HG03457 (cell line): ENCODE results near the gene DRD2.

Experiments
- ATAC-seq: cut with Tn5 transposase; IDR thresholded peaks from one replicate; pipeline ENCODE4 v1.9.1; 2021; ENCODE audit warnings: moderate number of reproducible peaks; ENCODE audit not compliant: unreplicated experiment

Gene DRD2

DNA sequence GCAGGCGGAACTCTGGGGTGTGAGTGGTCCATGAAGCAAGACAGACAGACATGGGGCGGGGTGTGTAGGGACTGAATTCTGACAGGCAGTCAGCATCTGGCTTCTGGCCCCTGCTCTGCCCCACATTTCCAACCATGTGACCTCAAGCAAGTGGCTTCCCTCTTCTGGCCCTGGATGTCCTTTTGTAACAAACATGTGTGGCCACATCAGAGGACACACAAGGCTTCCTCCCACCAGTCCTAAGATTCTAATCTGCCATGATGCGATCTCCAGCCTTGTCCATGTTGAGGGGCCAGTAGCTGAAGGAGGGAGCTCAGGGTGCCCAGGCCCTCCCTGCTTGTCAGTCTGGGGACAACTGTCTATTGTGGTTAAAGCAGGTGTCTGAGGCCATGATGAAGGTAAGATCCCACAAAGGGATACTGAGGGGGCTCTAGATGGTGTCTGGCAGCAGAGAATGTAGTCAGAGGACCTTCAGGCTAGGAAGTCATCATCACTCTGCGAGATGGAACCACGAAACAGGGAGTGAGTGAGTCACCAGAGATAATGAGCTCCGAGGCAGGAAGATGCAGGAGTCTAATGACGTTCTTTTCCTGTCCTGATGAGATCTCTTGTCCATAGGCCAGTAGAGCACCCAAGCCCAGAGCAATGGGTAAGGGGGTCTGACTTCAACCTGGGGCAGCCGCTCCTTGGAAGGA, 27.4 kb downstream of the DRD2 start:
- ATAC-seq = no peak

DNA sequence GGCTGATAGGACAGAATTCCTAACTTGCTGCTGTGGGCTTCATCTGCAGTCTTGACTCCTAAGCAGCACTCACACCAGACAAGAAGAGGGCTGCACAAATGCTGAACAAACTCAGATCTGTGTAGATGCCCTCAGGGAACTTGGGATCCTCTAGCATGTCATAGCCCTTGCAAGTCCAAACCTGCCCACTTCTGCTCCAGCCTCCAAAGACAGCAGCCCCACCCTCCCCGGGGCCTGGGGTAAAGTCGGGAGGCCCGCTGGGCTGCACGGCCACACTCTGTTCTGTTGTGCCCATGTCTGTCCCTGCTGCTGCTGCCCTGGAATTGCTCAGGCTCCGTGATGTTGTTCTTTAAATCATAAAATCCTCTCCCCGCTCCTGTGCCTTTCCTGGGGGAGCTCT, 28.3 kb downstream of the DRD2 start:
- no peak for ATAC-seq

DNA sequence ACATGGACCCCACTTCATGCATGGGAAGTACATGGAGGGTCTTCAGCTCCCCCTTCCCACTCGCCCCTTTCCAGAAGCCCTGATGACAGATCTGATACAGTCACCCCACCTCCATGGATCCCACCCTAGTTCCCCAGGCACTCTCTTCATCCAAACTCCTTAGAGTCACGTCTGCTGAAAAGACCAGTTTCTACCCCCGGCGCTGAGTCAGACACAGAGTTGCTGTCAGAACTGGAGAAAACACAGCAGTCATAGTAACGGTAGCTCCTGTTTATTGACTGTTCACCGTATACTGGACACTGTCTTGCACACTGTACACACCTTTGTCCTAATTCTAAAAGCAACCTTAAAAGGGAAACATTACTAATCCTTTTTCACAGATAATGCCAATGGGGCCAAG, 29.1 kb downstream of the DRD2 start:
- ATAC-seq = no peak

DNA sequence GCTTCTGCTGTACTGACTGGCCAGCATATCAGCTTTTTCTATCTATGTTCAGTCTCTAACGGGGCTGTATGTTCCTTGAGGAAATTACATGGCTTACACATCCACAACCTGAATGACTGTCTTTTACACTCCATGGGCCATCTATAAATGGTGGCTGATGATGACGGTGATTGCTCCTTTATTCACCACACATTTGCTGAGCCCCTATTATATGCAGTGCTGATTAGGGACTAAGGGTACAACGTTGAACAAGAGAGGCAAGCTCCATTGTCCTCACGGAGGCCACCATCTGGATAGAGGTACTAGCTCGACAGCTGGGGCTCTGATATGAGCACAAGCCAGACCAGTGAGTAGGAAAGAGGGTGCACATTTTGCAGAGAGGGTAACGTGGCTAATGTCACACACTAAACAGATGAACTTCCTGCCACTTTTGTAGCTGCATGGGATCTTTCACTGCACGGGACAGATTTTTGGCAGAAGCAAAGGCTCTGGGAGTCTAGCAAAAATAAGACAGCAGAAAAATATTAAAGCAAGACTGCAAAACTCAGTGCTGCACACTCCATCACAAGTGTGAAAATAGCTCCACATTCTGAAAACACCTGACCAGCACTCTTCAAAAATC, 30.6 kb downstream of the DRD2 start:
- ATAC-seq = no peak

DNA sequence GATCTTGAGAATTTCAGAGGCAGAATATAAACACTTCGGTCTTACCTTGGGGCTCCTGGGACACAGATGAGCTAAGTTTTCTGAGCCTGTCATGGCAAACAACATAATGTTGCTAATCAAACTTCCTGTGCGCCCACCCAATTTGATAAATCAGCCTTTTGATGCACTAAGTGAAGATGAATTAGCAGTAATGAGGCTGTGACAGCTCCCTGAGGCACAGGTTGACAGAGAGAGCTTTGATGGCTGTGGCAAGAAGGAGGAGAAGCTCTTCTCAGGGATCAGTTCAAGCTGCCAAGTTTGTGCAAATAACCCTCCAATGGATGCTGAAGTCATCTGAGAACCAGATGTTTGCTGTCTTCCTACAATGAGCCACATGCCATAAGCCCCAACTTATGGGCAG, 34.4 kb downstream of the DRD2 start:
- no peak for ATAC-seq

DNA sequence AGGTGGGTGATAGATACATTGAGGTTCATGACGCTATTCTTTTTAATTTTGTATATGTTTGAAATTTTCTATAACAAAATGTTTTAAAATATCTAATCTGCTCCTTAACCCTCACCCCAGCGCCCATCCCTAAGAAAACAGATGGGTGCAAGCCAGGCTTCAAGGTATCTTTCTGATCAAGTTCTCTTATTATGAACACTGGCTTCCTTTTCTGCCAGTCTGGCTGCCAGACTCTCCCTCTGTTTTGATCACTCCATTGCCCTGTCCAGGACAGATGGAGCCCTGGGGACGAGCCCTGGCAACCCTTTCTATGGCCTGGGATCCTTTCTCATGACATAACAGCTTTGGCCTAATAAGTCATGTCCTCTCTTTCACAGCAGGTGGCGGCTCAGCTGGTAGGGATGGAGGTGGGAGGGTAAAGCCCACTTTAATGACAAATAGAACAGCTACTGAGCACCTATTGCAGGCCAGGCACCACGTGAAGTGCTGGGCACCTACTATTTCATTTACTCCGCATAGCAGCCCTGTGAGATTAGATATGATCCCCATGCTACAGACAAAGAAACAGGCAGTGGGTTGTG, 38.4 kb downstream of the DRD2 start:
- ATAC-seq = no peak

DNA sequence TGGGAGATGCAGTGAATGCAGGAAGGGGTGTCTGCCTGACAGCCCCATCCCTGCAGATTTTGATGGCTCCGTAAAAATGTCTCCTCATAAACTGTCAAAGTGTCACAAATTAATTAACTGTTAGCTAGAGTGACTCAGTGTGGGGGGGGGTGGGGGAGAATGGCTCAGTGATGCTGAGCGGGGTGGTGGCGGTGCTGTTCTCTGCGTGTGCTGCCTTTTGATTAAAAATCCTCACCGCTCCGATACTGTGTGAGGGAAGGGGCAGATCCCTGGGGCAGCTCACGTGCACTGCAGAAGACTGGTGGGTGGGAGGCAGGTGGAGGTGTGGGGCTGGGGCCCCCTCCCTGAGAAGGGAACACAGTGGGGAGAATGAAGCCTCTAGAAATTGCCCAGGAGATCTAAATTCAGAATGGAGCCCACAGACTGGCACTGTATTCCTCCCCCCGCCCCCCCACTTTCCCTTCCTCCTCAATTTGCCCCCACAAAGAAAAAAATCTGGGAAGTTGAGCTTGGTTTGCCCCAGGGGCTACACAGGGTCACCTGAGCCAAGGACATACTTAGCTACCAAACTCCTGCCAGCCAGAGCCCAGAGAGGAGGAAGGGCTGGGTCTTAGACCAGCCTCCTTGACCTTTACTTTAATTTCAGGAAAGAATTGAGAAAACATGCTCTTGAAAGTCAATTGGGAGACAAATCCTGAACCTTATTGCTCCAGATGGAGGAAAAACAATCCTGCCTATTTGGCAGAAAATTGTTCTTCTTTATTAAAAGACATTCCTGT, 39.8 kb downstream of the DRD2 start:
- no peak for ATAC-seq

DNA sequence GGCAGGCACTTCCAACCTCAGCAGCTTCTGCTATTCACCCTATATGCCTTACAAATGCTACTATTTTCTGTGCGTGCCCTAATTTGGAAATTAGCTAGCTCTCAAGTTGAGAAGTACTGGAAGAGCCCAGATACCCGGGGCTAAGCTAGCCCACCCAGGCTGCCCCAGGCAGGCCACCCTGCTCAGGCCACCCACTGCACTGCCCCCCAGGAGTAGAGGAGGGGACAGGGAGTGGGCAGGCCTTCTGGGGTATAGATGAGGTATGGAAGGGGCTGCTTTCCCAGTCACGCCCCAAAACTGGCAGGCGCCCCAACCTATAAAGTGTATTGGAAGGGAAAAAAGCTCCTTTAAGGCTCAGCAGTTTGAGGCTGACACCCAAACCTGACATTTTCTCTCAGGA, 43.5 kb downstream of the DRD2 start:
- ATAC-seq = no peak

DNA sequence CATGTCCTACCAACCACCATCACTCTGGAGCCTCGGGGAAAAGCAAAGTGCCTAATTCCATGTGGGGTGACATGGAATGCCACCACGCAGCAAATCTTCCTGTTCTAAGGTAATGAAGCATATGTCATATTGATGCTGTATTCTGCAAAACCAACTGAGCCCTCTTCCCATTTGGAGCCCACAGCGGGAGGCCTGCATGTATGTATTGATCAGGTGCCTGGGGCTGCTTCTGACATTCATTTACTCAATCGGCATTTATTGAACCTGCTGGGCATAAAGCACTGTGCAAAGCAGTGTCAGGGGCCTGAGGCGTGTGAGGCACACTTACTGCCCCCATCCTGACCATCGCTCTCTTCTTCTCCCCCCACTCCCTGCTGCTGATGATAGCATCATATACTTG, 48.5 kb downstream of the DRD2 start:
- no peak for ATAC-seq

DNA sequence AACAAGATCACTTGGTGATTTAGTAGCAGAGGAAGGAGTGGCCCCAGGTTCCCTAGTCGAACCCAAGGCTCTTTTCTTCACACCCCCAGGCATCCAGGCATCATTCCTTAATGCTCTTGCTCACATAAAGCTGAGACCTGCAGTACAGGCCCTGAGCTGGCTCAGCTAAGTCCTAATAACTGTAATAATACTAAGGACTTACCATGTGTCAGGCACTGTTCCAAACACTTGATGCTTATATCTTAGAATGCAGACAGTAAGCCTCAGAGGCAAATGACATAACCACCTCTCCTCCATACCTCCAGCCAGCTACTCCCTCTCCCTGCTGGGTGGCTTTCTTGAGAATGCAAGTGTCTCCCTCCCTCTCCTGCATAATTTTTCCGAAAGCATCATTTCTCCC, 54.4 kb downstream of the DRD2 start:
- no peak for ATAC-seq

DNA sequence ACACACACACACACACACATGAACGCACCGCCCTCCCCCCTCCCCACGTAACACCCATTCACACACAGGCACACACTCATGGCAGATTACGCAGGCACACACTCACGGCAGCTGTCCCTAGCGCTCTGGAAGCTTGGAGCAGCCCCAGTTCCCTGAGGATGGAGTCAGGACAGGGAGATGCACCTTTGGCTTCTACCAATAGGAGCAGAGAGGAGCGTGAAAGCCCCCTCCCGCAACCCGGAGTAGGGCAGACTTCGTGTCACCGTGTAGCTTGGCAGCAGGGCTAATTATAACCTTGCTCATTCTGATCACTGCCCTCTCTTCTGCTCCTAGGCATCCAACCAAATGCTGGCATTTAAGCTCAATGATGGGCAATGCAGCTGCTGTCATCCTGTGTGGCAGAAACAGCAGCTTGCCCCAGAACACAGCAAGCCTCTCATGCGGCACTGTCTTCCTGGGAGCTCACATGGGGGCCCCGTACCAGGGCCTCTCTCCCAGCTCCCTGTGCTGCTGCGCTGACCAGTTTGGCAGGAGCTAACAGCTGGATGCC, 55.7 kb downstream of the DRD2 start:
- ATAC-seq = no peak

DNA sequence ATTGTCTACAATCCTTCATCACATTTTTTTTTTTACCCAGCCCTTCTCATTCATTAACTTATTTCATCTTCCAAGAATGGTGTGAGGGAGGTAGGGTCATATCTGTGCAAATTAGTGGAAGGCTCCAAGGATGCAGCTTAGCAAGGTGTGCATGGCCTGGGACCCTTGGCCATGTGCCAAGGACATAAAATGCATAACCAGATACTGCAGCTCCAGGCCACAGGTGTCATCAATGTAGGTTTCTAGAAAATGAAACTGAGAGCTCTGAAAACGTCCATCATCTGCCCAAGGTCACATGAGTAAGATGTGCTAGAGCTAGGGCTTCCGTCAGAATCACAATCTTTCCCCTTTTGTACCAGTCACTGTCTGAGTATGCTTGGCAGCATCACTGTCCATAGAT, 57.8 kb downstream of the DRD2 start:
- ATAC-seq = no peak

DNA sequence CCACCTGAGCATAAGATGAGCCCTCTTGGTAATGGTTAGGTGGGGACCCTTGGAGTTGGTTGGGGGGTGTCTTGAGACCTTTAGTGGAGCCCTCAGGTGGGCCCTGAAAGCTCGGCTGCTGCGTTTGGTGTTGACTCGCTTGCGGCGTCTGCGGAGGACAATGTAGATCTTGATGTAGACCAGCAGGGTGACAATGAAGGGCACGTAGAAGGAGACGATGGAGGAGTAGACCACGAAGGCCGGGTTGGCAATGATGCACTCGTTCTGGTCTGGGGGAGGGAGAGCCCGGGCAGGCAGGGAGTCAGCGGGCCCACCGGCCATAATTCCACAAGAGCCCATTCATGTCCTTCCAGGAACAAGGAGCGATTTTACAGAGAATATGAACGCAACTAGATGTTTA, 59.9 kb downstream of the DRD2 start:
- ATAC-seq = no peak

DNA sequence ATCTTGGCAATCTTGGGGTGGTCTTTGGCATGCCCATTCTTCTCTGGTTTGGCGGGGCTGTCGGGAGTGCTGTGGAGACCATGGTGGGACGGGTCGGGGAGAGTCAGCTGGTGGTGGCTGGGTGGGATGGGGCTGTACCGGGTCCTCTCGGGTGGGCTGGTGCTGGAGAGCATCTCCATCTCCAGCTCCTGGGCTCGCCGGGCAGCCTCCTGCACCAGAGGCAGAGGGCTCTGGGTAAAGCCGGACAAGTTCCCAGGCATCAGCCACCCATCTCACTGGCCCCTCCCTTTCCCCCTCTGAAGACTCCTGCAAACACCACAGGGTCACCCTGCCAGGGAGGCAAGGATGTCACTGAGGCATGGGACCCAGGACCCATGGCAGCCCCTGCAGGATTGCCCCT, 62.5 kb downstream of the DRD2 start:
- no peak for ATAC-seq

DNA sequence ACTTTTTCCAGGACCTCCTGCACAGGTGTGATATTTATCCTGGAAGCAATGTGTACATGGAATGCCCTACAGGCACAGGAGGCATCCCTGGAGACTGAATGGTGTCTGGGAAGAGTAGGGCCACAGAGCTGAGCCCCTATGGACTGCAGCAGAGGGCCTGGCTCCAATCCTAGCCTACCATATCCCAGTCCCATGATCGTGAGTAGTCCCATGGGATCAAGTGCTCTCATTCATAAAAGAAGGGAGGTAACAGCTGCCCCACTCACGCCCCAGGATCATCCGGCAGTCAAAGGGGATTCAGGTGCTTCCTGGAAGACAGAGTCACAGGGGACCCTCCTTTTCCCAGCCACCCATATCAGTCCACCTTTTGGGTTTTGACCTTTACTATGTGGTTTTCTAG, 63.7 kb downstream of the DRD2 start:
- no peak for ATAC-seq

DNA sequence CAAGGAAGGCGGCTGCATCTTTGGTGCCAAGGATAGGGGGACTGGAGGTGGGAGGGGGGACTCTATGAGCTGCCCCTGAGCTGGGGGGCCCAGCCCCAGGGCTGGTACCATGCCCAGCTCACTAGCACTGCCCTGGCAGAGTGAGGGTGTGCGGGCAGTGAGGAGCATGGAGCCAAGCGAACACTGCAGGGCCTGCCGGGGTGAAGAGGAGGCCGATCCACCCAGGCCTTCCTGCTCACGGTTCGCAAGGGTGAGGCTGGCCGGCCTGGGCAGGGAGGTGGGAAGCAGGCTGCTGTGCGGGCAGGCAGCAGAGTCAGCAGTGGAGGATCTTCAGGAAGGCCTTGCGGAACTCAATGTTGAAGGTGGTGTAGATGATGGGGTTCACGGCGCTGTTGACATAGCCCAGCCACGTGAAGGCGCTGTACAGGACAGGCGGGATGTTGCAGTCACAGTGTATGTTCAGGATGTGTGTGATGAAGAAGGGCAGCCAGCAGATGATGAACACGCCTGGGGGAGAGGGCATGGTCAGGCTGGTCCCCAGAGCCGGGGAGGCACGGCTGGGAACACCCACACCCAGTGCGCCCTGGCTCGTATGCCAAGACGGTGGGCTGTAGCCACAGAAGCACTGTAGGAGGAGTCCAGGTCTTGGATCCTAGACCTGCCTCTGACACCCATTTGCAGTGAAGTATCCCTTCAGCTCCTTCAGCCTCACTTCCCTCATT, 64.6 kb downstream of the DRD2 start:
- no peak for ATAC-seq

DNA sequence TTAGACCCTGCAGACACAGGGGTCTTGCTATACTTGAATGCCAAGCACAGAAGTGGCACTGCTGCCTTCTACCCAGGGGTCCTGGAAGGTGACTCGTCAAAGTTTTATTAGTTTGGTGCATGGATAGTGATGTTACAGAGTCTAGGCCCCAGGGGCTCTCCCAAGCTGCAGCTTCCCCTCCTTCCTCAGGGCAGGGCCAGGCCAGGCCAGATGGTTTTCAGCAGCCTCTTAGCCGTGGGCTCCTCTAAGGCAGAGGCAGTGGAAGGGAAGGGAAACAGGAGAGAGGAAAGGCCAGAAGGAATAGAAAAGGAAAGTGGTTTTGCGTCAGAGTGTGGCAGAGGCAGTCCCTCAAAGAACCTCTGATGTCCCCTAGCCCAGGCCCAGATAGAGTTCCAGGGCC, 65.7 kb downstream of the DRD2 start:
- no peak for ATAC-seq

DNA sequence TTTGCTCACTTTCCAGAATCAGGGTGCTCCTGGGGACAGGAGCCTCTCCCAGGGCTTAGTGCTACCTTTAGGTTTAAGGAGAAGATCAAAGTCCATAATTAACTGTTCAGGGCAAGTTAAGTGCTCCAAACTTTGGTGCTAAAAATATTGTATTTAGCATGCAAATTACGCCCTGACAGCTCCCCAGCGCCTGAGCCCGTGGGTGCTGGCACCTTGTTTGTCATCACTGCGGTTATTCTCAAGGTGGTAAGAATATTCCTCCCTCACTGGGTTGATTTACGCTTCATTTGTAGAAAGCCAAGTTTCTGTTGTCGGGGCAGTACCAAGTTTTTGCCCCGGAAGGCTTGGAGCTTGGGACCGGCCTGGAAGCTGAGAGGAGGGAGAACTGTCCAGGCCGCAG, 66.3 kb downstream of the DRD2 start:
- no peak for ATAC-seq

DNA sequence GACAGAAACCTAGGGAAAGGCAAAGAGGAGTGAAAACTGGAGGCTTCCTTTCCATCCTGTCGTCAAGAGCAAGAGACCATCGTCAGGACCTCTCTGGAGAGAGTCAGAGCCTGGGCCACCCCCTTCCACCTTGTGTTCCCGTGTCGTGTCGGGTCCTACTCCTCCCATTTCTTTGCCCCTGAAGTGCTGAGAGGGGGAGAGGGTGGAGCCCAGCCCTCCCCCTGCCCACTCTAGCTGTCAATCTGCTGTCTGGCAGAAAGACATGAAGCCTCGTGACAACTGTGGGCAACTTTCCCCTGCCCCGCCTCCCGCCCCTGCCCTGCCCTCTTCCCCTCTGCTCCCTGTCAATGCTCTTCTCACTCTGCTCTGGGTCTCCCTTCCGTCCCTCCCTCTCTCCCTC, 67.0 kb downstream of the DRD2 start:
- ATAC-seq = no peak

DNA sequence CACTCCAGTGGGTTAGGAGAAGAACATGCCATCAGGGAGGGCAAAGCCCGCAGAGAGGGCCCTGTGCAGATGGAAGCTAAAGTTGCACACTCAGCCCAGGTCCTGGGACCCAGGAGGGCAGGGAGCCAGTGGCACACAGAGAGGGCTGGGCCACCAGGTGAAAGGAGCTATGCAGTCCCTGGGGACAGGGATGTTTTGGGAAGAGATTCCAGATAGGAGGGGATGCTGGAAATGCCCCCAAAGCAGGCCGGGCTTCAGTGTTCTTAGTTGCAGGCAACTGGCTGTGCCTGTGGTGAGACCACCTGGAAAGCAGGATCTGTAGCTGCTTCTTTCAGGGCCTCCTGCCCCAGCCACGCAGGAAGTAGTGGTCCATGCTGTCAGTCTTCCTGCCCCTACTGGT, 68.0 kb downstream of the DRD2 start:
- ATAC-seq = no peak
